Tibial artery (tissue), 4 donors: ENCODE results near the gene EDN3.
"Not testable (repeated sequence)": the region's sequence is repeated elsewhere in the genome, so short reads cannot be mapped to it uniquely, and the experiment has no call there.

ENCODE experiments used
- DNase-seq, 2 donors: peaks; one replicate each; pipeline ENCODE4 v3.0.0-alpha.2; 2019
- H3K27ac ChIP-seq, 2 donors: fragments of 200-600 bp; sonication (generic) in 1 of 2; 1 replicate in 1 of 2; 2 replicates in 1 of 2; pipeline ENCODE4 v1.5.1; 2018 to 2019; ENCODE audit warnings: mild to moderate bottlenecking in 1 of 2
- H3K27me3 ChIP-seq, 2 donors: fragments of 200-600 bp; sonication (generic) in 1 of 2; one replicate each; pipeline versions ENCODE4 v1.5.1 to v1.6.0; 2016 to 2019
- H3K36me3 ChIP-seq, 3 donors: fragments of 200-600 bp; sonication (generic) in 2 of 3; one replicate each; pipeline ENCODE4 v1.5.1; 2016 to 2019; ENCODE audit warnings: mild to moderate bottlenecking in 2 of 3
- H3K4me1 ChIP-seq, 4 donors: fragments of 200-600 bp; sonication (generic) in 2 of 4; 1 replicate in 3 of 4; 2 replicates in 1 of 4; pipeline ENCODE4 v1.5.1; 2016 to 2019
- H3K4me3 ChIP-seq, 2 donors: fragments of 200-600 bp; sonication (generic) in 1 of 2; 1 replicate in 1 of 2; 2 replicates in 1 of 2; pipeline ENCODE4 v1.5.1; 2018 to 2019; ENCODE audit warnings: mild to moderate bottlenecking in 2 of 2
- H3K9me3 ChIP-seq, 3 donors: fragments of 200-600 bp; sonication (generic) in 1 of 3; one replicate each; pipeline ENCODE4 v1.5.1; 2016 to 2019
- intact Hi-C: fragments of 100-400 bp; cut with DNase I; formaldehyde crosslinking; loops from one replicate; pipeline ENCODE4 v1.15.0; 2023; ENCODE audit warnings: low total_unique reads
- TF ChIP-seq, protein P1 (sequence below), 2 experiments: fragments of 200-600 bp in 1 of 2; fragments of 450-650 bp in 1 of 2; IDR thresholded peaks; one replicate each; pipeline ENCODE4 v1.5.1; 2017 to 2019; ENCODE audit warnings: antibody characterized with exemption in 2 of 2, mild to moderate bottlenecking in 1 of 2, moderate library complexity in 1 of 2

EDN3 gene

GRCh38 chr20:59335377-59335776 lies 35.0 kb downstream of the EDN3 start:
- Histone ChIP-seq H3K36me3 (no peaks in the 10 kb centered on the region), H3K9me3 (no peaks in the 10 kb centered on the region), H3K4me1 (no peaks in the 10 kb centered on the region), H3K27ac (no peak overlapping the region), H3K4me3 (no peak overlapping the region), H3K27me3 (peaks cover 0 to 11% of the 10 kb centered on the region in 2 donors)
- no peak for DNase-seq
- intact Hi-C loops = no loop called here
- TF ChIP-seq, protein P1, sequence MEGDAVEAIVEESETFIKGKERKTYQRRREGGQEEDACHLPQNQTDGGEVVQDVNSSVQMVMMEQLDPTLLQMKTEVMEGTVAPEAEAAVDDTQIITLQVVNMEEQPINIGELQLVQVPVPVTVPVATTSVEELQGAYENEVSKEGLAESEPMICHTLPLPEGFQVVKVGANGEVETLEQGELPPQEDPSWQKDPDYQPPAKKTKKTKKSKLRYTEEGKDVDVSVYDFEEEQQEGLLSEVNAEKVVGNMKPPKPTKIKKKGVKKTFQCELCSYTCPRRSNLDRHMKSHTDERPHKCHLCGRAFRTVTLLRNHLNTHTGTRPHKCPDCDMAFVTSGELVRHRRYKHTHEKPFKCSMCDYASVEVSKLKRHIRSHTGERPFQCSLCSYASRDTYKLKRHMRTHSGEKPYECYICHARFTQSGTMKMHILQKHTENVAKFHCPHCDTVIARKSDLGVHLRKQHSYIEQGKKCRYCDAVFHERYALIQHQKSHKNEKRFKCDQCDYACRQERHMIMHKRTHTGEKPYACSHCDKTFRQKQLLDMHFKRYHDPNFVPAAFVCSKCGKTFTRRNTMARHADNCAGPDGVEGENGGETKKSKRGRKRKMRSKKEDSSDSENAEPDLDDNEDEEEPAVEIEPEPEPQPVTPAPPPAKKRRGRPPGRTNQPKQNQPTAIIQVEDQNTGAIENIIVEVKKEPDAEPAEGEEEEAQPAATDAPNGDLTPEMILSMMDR (IDR thresholded peaks at IDR 0.05) = no peak

- Histone ChIP-seq H3K9me3 (no peaks in the 10 kb centered on the region), H3K36me3 (no peaks in the 10 kb centered on the region), H3K27ac (no peak overlapping the region), H3K4me1 (no peaks in the 10 kb centered on the region), H3K4me3 (no peak overlapping the region), H3K27me3 (peaks cover 0 to 2% of the 10 kb centered on the region in 2 donors)
- TF ChIP-seq, protein P1 (IDR thresholded peaks at IDR 0.05) = no peak
- no peak for DNase-seq
- intact Hi-C loops = no loop called here
These were observed 36.1 kb downstream of the EDN3 start for GRCh38 chr20:59336540-59336939.

GRCh38 chr20:59338444-59338843 lies 38.0 kb downstream of the EDN3 start:
- DNase-seq, H3K4me1 ChIP-seq, H3K9me3 ChIP-seq, H3K4me3 ChIP-seq, H3K36me3 ChIP-seq, intact Hi-C loops, H3K27ac ChIP-seq, H3K27me3 ChIP-seq: not testable (repeated sequence)

DNA sequence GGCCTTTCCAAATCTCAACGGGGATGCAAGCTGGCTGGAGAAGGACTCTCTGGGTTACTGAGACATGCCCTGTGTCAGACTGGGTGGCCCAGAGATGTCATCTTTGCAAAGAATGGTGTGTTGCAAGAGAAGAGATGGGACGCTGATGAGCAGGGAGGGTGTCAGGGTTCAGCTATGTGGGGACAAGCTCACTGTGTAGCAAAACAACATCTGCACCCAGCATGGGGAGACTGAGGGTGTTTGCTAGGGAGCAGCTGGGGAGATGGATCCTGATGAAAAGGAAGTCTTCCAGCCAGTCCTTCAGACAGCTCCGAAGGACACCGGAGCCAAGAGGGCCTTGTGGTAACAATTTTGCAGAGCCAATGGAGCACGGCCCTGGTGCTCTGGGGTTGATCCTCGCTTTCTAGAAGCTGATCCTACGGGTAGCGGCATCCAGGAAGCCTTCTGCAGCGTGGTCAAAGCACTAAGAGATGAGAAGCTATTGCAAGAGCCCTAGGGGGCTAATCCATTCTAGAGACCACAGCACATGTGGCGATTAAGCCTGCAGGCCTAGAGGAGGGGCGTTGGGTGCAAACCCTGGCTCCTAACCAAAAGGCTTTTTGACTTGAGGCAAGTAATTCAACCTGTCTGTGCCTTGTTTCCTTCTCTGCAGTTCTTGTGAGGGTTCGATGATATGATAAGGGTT lies 39.9 kb downstream of the EDN3 start:
- TF ChIP-seq, protein P1 (IDR thresholded peaks at IDR 0.05) = no peak
- Histone ChIP-seq H3K27ac (no peak overlapping the region), H3K36me3 (no peaks in the 10 kb centered on the region), H3K4me1 (no peaks in the 10 kb centered on the region), H3K27me3 (no peaks in the 10 kb centered on the region), H3K4me3 (no peak overlapping the region), H3K9me3 (peaks cover 0 to 3% (median 0%) of the 10 kb centered on the region in 3 donors)
- DNase-seq = no peak
- intact Hi-C loops = no loop called here

- DNase-seq, H3K27me3 ChIP-seq, H3K4me3 ChIP-seq, H3K36me3 ChIP-seq, H3K4me1 ChIP-seq, H3K27ac ChIP-seq, H3K9me3 ChIP-seq, intact Hi-C loops: not testable (repeated sequence)
These were observed 41.0 kb downstream of the EDN3 start for GRCh38 chr20:59341285-59342022.

GRCh38 chr20:59342023-59342957 lies 41.9 kb downstream of the EDN3 start:
- H3K4me3 ChIP-seq = no peak overlapping the region
- H3K27ac ChIP-seq = no peak overlapping the region
- DNase-seq = no peak

More at GRCh38 chr20:59342023-59342957, 41.9 kb downstream of the EDN3 start:
- TF ChIP-seq, protein P1 (IDR thresholded peaks at IDR 0.05) = no peak
- Histone ChIP-seq H3K36me3 (no peaks in the 10 kb centered on the region), H3K4me1 (no peaks in the 10 kb centered on the region), H3K27me3 (no peaks in the 10 kb centered on the region), H3K9me3 (peaks cover 0 to 3% (median 0%) of the 10 kb centered on the region in 3 donors)
- intact Hi-C loops = no loop called here
